SK-N-SH treated with all-trans-retinoic acid at 6 μM for 48 hours (cell line): Measurements from ENCODE around the gene SPTBN4.

Experiments used
- ARNTL ChIP-seq: fragments of 450-650 bp; formaldehyde crosslinking; IDR thresholded peaks from 2 replicates; pipeline ENCODE4 v1.5.0; 2020; ENCODE audit warnings: low read depth, mild to moderate bottlenecking, moderate library complexity, borderline replicate concordance
- CREB5 ChIP-seq: fragments of 250-450 bp; sonication (Bioruptor Pico); IDR thresholded peaks from 2 replicates; pipeline ENCODE4 v1.5.1; 2020; ENCODE audit warnings: low read depth, mild to moderate bottlenecking, moderate library complexity
- CSDC2 ChIP-seq: fragments of 250-450 bp; sonication (Bioruptor Pico); IDR thresholded peaks from 2 replicates; pipeline ENCODE4 v1.5.0; 2020; ENCODE audit warnings: mild to moderate bottlenecking, moderate library complexity
- OSR1 ChIP-seq: fragments of 250-450 bp; sonication (Bioruptor Pico); IDR thresholded peaks from 2 replicates; pipeline ENCODE4 v1.8.0; 2022; ENCODE audit warnings: moderate library complexity, mild to moderate bottlenecking, inconsistent platforms
- PATZ1 ChIP-seq: fragments of 250-450 bp; sonication (Bioruptor Pico); IDR thresholded peaks from 2 replicates; pipeline ENCODE4 v1.8.0; 2020; ENCODE audit warnings: mild to moderate bottlenecking, moderate library complexity, borderline replicate concordance
- RARB ChIP-seq: fragments of 250-450 bp; sonication (Bioruptor Pico); IDR thresholded peaks from 2 replicates; pipeline ENCODE4 v1.8.0; 2021; ENCODE audit warnings: mild to moderate bottlenecking, moderate library complexity
- TCF4 ChIP-seq: fragments of 250-450 bp; sonication (Bioruptor Pico); IDR thresholded peaks from 2 replicates; pipeline ENCODE4 v1.8.0; 2021; ENCODE audit warnings: mild to moderate bottlenecking, moderate library complexity, borderline replicate concordance
- TSHZ2 ChIP-seq: fragments of 250-450 bp; sonication (Bioruptor Pico); IDR thresholded peaks from 2 replicates; pipeline ENCODE4 v1.5.0; 2020; ENCODE audit warnings: mild to moderate bottlenecking, moderate library complexity
- ZC3H10 ChIP-seq: fragments of 250-450 bp; sonication (Bioruptor Pico); IDR thresholded peaks from 2 replicates; pipeline ENCODE4 v1.5.1; 2021; ENCODE audit warnings: mild to moderate bottlenecking, moderate library complexity
- ZFP3 ChIP-seq: fragments of 250-450 bp; sonication (Bioruptor Pico); IDR thresholded peaks from 2 replicates; pipeline ENCODE4 v1.5.0; 2020; ENCODE audit warnings: mild to moderate bottlenecking, moderate library complexity
- ZFP30 ChIP-seq: fragments of 450-650 bp; formaldehyde crosslinking; IDR thresholded peaks from 2 replicates; pipeline ENCODE4 v1.5.0; 2022; ENCODE audit warnings: mild to moderate bottlenecking, moderate library complexity

GRCh38 chr19:40472516-40472915 is 5.7 kb downstream of the SPTBN4 start:
- TF ChIP-seq PATZ1 (CRISPR knock-in tag), result no peak
- no peak for TF ChIP-seq ZFP3 (CRISPR knock-in tag)
- no peak for TF ChIP-seq TSHZ2 (CRISPR knock-in tag)
- TF ChIP-seq TCF4, result no peak
- no peak for TF ChIP-seq OSR1
- no peak for TF ChIP-seq RARB (CRISPR knock-in tag)
- TF ChIP-seq ARNTL (CRISPR knock-in tag), result no peak
- TF ChIP-seq ZFP30 (CRISPR knock-in tag), result no peak
- TF ChIP-seq ZC3H10 (CRISPR knock-in tag), result no peak
- no peak for TF ChIP-seq CSDC2 (CRISPR knock-in tag)
- TF ChIP-seq CREB5, result no peak
